H1 (cell line): ENCODE measurements around the gene THTPA. TPM values are rescaled to one million over a fixed set of nuclear protein-coding genes. Genes with fewer than 3 reads are reported as not detected.

Experiments
- ASH2L ChIP-seq: fragments of 200-600, 300-600 bp; sonication (generic); IDR thresholded peaks from one replicate; pipeline ENCODE4 v1.7.1; 2017; ENCODE audit warnings: low read length
- JUN ChIP-seq: IDR thresholded peaks from 2 replicates; pipeline ENCODE4 v1.6.1; 2011; ENCODE audit warnings: low read depth, mild to moderate bottlenecking, improper control_type of control experiment, low read length
- TEAD4 ChIP-seq: IDR thresholded peaks from 2 replicates; pipeline ENCODE4 v1.6.1; 2012; ENCODE audit warnings: low read depth, low read length, inconsistent platforms, mixed read lengths
- polyA plus RNA-seq, 7 experiments: library from polyadenylated mRNA; depleted of rRNA in 3 of 7; stranded (reverse) in 5 of 7; unstranded in 2 of 7; fragments of >200 nt in 5 of 7; fragments of 200-250 nt in 2 of 7; gene quantifications; 1 replicate in 5 of 7; 2 replicates in 1 of 7; 4 replicates in 1 of 7; pipeline versions ENCODE4 v1.2.1 to v1.2.3, GENCODE V29; 2011 to 2013; ENCODE audit warnings: missing spikeins in 2 of 7, mixed read lengths in 2 of 7
- total RNA-seq: library from RNA; stranded (reverse); fragmentation: NEBNext Ultra II Directional; extraction: Animal tissue kit (Norgen Biotek cat#: 25700); gene quantifications from 2 replicates; pipeline ENCODE4 v1.2.1, GENCODE V29; 2021
- TF ChIP-seq, protein P1 (sequence below): fragments of 300-600 bp; sonication (generic); IDR thresholded peaks from 2 replicates; pipeline ENCODE4 v1.7.1; 2012; ENCODE audit warnings: low read length, moderate library complexity, mild to moderate bottlenecking, inconsistent platforms; ENCODE audit not compliant: insufficient replicate concordance

Gene THTPA
- total and polyA plus RNA-seq, 2 of the 8 experiments (the other 6 are each of a cell fraction or from before 2014, with no cell fraction given) = 16.6 to 19.0 TPM

DNA sequence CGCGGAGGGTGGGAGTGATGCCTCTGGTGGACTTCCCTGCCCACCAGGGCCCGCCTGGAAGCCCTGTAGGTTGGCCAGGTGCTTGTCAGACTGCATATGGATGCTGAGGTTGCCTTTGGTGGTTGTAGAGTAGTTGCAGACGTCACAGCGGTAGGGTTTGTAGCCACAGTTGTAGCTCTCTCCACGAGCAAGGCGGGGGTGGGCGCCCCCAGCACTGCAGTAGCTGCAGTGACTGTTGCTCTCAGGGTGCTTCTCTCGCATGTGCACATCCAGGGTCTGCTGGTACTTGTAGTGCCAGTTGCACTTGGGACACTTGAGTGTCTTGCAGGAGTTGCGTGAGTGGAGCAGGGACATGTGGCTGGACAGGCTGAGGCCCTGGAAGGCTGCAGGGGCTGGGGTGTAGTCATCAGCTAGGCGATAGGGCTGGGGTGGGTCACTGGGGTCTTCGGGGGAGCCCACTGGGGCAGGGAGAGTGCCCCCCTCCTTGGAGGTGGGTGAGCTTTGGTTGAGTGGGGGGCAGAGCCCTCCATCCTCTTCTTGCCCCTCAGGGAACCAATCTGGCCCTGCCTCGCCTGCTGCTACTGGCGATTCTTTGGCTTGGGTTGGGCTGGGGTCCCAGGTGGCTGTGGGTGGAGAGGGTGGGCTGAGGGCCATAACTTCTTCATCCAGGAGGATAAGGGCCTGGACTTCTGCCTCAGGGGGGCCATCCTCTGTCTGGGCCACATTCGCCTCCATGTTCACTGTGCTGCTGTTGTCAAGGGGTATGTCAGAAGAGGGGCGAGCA is 22.2 kb upstream of the THTPA start (continued):
- TF ChIP-seq, protein P1, sequence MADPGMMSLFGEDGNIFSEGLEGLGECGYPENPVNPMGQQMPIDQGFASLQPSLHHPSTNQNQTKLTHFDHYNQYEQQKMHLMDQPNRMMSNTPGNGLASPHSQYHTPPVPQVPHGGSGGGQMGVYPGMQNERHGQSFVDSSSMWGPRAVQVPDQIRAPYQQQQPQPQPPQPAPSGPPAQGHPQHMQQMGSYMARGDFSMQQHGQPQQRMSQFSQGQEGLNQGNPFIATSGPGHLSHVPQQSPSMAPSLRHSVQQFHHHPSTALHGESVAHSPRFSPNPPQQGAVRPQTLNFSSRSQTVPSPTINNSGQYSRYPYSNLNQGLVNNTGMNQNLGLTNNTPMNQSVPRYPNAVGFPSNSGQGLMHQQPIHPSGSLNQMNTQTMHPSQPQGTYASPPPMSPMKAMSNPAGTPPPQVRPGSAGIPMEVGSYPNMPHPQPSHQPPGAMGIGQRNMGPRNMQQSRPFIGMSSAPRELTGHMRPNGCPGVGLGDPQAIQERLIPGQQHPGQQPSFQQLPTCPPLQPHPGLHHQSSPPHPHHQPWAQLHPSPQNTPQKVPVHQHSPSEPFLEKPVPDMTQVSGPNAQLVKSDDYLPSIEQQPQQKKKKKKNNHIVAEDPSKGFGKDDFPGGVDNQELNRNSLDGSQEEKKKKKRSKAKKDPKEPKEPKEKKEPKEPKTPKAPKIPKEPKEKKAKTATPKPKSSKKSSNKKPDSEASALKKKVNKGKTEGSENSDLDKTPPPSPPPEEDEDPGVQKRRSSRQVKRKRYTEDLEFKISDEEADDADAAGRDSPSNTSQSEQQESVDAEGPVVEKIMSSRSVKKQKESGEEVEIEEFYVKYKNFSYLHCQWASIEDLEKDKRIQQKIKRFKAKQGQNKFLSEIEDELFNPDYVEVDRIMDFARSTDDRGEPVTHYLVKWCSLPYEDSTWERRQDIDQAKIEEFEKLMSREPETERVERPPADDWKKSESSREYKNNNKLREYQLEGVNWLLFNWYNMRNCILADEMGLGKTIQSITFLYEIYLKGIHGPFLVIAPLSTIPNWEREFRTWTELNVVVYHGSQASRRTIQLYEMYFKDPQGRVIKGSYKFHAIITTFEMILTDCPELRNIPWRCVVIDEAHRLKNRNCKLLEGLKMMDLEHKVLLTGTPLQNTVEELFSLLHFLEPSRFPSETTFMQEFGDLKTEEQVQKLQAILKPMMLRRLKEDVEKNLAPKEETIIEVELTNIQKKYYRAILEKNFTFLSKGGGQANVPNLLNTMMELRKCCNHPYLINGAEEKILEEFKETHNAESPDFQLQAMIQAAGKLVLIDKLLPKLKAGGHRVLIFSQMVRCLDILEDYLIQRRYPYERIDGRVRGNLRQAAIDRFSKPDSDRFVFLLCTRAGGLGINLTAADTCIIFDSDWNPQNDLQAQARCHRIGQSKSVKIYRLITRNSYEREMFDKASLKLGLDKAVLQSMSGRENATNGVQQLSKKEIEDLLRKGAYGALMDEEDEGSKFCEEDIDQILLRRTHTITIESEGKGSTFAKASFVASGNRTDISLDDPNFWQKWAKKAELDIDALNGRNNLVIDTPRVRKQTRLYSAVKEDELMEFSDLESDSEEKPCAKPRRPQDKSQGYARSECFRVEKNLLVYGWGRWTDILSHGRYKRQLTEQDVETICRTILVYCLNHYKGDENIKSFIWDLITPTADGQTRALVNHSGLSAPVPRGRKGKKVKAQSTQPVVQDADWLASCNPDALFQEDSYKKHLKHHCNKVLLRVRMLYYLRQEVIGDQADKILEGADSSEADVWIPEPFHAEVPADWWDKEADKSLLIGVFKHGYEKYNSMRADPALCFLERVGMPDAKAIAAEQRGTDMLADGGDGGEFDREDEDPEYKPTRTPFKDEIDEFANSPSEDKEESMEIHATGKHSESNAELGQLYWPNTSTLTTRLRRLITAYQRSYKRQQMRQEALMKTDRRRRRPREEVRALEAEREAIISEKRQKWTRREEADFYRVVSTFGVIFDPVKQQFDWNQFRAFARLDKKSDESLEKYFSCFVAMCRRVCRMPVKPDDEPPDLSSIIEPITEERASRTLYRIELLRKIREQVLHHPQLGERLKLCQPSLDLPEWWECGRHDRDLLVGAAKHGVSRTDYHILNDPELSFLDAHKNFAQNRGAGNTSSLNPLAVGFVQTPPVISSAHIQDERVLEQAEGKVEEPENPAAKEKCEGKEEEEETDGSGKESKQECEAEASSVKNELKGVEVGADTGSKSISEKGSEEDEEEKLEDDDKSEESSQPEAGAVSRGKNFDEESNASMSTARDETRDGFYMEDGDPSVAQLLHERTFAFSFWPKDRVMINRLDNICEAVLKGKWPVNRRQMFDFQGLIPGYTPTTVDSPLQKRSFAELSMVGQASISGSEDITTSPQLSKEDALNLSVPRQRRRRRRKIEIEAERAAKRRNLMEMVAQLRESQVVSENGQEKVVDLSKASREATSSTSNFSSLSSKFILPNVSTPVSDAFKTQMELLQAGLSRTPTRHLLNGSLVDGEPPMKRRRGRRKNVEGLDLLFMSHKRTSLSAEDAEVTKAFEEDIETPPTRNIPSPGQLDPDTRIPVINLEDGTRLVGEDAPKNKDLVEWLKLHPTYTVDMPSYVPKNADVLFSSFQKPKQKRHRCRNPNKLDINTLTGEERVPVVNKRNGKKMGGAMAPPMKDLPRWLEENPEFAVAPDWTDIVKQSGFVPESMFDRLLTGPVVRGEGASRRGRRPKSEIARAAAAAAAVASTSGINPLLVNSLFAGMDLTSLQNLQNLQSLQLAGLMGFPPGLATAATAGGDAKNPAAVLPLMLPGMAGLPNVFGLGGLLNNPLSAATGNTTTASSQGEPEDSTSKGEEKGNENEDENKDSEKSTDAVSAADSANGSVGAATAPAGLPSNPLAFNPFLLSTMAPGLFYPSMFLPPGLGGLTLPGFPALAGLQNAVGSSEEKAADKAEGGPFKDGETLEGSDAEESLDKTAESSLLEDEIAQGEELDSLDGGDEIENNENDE = no peak
- TF ChIP-seq ASH2L (no peak), JUN (no peak), TEAD4 (no peak)
